OCI-LY1 (cell line): ENCODE measurements around the gene MNX1.

Experiments
- H2AFZ ChIP-seq: fragments of 200-600 bp; sonication (generic), shearing (Covaris generic); 2 replicates; pipeline ENCODE4 v1.6.0; 2014; ENCODE audit warnings: antibody characterized with exemption, mild to moderate bottlenecking, low read length
- H3F3A ChIP-seq: fragments of 200-600 bp; sonication (generic), shearing (Covaris generic); 2 replicates; pipeline ENCODE4 v1.6.0; 2014; ENCODE audit warnings: mild to moderate bottlenecking, antibody characterized with exemption, low read length, moderate library complexity; ENCODE audit not compliant: insufficient read depth
- H3K27ac ChIP-seq: fragments of 200-600 bp; sonication (generic); 2 replicates; pipeline ENCODE4 v1.5.1; 2014; ENCODE audit warnings: low read length, mixed run types, mild to moderate bottlenecking, low read depth; ENCODE audit not compliant: poor library complexity, severe bottlenecking
- H3K27me3 ChIP-seq: fragments of 200-600 bp; sonication (generic); 2 replicates; pipeline ENCODE4 v1.6.0; 2014; ENCODE audit warnings: antibody characterized with exemption, mild to moderate bottlenecking, low read length, moderate library complexity; ENCODE audit not compliant: insufficient read depth
- H3K36me3 ChIP-seq: fragments of 200-600 bp; sonication (generic); 2 replicates; pipeline ENCODE4 v1.6.1; 2014; ENCODE audit warnings: mild to moderate bottlenecking, antibody characterized with exemption, low read length, moderate library complexity, mixed read lengths; ENCODE audit not compliant: insufficient read depth
- H3K4me1 ChIP-seq: fragments of 200-600 bp; sonication (generic); 2 replicates; pipeline ENCODE4 v1.5.1; 2014; ENCODE audit warnings: mild to moderate bottlenecking, low read length, moderate library complexity; ENCODE audit not compliant: insufficient read depth, severe bottlenecking
- H3K4me2 ChIP-seq: fragments of 200-600 bp; sonication (generic), shearing (Covaris generic); 2 replicates; pipeline ENCODE4 v1.6.1; 2014; ENCODE audit warnings: low read length
- H3K4me3 ChIP-seq: fragments of 200-600 bp; sonication (generic); 2 replicates; pipeline ENCODE4 v1.5.1; 2014; ENCODE audit warnings: low read length, low read depth, mild to moderate bottlenecking, mixed read lengths; ENCODE audit not compliant: poor library complexity, severe bottlenecking
- H3K79me2 ChIP-seq: fragments of 200-600 bp; shearing (Covaris generic); 2 replicates; pipeline ENCODE4 v1.6.1; 2016; ENCODE audit warnings: mixed run types, low read length, mixed read lengths; ENCODE audit not compliant: insufficient read depth
- H3K9ac ChIP-seq: fragments of 200-600 bp; sonication (generic), shearing (Covaris generic); 2 replicates; pipeline ENCODE4 v1.6.1; 2014; ENCODE audit warnings: mild to moderate bottlenecking, low read length, mixed read lengths
- H3K9me2 ChIP-seq: fragments of 200-600 bp; sonication (generic), shearing (Covaris generic); 2 replicates; pipeline ENCODE4 v1.6.1; 2014; ENCODE audit warnings: low read depth, mild to moderate bottlenecking, low read length, mixed read lengths
- H3K9me3 ChIP-seq: fragments of 200-600 bp; shearing (Covaris generic); 2 replicates; pipeline ENCODE4 v1.6.1; 2014; ENCODE audit warnings: low read length, mixed read lengths
- H4K20me1 ChIP-seq: fragments of 200-600 bp; sonication (generic), shearing (Covaris generic); 2 replicates; pipeline ENCODE4 v1.6.0; 2016; ENCODE audit warnings: mild to moderate bottlenecking, low read length; ENCODE audit not compliant: insufficient read depth
- CTCF ChIP-seq: fragments of 200-600 bp; sonication (generic), shearing (Covaris generic); IDR thresholded peaks from 2 replicates; pipeline ENCODE4 v1.5.1; 2017; ENCODE audit warnings: mild to moderate bottlenecking, antibody characterized with exemption, low read length, moderate library complexity, mixed read lengths
- EZH2 ChIP-seq: fragments of 200-600 bp; sonication (generic), shearing (Covaris generic); IDR thresholded peaks from 2 replicates; pipeline ENCODE4 v1.8.0; 2017; ENCODE audit warnings: borderline replicate concordance, mixed run types, mild to moderate bottlenecking, antibody characterized with exemption, low read length, moderate library complexity, mixed read lengths

MNX1 gene

DNA sequence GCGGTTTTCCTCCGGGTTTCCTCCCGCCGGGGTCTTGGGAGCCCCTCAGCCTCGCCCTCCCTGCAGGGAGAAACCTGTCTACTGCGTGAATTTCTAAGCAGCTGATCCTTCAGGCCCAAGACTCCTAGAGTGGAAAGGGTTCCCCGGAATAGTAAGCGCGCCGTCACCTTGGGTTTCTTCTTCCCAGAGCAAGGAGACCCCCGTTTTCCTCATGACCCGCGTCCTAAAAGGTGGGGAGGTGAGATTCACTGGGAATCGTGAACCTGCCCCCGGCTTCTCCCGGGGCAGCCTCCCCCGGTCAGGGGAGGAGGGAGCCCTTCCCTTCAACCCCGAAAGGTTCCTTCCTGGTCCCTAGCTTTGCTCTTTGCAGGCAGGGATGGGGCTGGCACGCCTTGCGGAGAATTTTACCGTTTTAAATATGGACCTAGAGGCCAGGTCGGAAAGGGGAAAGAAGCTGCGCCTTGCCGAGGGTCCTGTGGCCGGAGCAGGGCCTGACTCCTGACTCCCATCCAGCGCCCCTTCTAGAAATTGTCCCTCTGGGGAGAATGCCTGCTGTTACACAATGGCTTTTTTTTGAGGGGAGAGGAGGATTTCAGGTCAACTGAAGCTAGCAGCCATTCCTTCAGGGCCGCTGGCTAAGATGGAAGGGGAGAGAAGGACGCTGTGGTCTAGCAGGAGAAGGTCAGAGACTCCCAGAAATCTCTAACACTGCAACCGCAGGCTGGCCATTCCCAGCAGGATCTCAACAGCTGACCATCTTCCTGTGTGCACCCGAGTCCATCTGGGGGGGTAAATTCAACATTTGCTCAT lies 11.6 kb upstream of the MNX1 start:
- Histone ChIP-seq H3K4me3 (no peak overlapping the region), H3K9me2 (no peaks in the 10 kb centered on the region), H3K27me3 (peaks cover 23% of the 10 kb centered on the region; the same call in 1 of the 2 replicates), H3K36me3 (no peaks in the 10 kb centered on the region), H2AFZ (no peak overlapping the region), H3K4me2 (no peak overlapping the region), H3K79me2 (no peaks in the 10 kb centered on the region), H4K20me1 (no peaks in the 10 kb centered on the region), H3F3A (no peaks in the 10 kb centered on the region), H3K9me3 (no peaks in the 10 kb centered on the region), H3K9ac (no peak overlapping the region), H3K4me1 (no peaks in the 10 kb centered on the region), H3K27ac (no peak overlapping the region)
- TF ChIP-seq CTCF (no peak), EZH2 (no peak)

- H3K27ac ChIP-seq = no peak overlapping the region
- H3K79me2 ChIP-seq = no peaks in the 10 kb centered on the region
- H3K27me3 ChIP-seq = peaks cover 23% of the 10 kb centered on the region; the same call in 1 of the 2 replicates
- H4K20me1 ChIP-seq = no peaks in the 10 kb centered on the region
- H3K4me3 ChIP-seq = no peak overlapping the region
- no peaks in the 10 kb centered on the region for H3K9me2 ChIP-seq
- no peaks in the 10 kb centered on the region for H3K36me3 ChIP-seq
- H2AFZ ChIP-seq = no peak overlapping the region
- H3K4me2 ChIP-seq = no peak overlapping the region
- no peak overlapping the region for H3K9ac ChIP-seq
- TF ChIP-seq EZH2 (no peak), CTCF (no peak)
- H3F3A ChIP-seq = no peaks in the 10 kb centered on the region
- H3K9me3 ChIP-seq = no peaks in the 10 kb centered on the region
- H3K4me1 ChIP-seq = no peaks in the 10 kb centered on the region
Measured at GRCh38 chr7:157021071-157021870, 10.8 kb upstream of the MNX1 start.

GRCh38 chr7:157020514-157021070 lies 10.1 kb upstream of the MNX1 start:
- Histone ChIP-seq H2AFZ (no peak overlapping the region), H3F3A (no peaks in the 10 kb centered on the region), H3K79me2 (no peaks in the 10 kb centered on the region), H3K27ac (no peak overlapping the region), H3K9ac (no peak overlapping the region), H3K36me3 (no peaks in the 10 kb centered on the region), H3K4me3 (no peak overlapping the region), H3K9me2 (no peaks in the 10 kb centered on the region), H3K9me3 (no peaks in the 10 kb centered on the region), H3K4me2 (no peak overlapping the region), H3K27me3 (peaks cover 20% of the 10 kb centered on the region; the same call in 1 of the 2 replicates), H4K20me1 (no peaks in the 10 kb centered on the region), H3K4me1 (no peaks in the 10 kb centered on the region)
- no peak for TF ChIP-seq CTCF
- TF ChIP-seq EZH2 = no peak
